GM12873 (cell line): ENCODE data around the gene MRPS23.

Experiments used
- TF ChIP-seq, protein P1 (sequence below): IDR thresholded peaks from 2 replicates; pipeline ENCODE4 v1.5.1; 2012; ENCODE audit warnings: low read depth, mild to moderate bottlenecking, moderate library complexity, low read length, control low read depth; ENCODE audit not compliant: insufficient read depth; ENCODE audit errors: missing control alignments

The MRPS23 gene

DNA sequence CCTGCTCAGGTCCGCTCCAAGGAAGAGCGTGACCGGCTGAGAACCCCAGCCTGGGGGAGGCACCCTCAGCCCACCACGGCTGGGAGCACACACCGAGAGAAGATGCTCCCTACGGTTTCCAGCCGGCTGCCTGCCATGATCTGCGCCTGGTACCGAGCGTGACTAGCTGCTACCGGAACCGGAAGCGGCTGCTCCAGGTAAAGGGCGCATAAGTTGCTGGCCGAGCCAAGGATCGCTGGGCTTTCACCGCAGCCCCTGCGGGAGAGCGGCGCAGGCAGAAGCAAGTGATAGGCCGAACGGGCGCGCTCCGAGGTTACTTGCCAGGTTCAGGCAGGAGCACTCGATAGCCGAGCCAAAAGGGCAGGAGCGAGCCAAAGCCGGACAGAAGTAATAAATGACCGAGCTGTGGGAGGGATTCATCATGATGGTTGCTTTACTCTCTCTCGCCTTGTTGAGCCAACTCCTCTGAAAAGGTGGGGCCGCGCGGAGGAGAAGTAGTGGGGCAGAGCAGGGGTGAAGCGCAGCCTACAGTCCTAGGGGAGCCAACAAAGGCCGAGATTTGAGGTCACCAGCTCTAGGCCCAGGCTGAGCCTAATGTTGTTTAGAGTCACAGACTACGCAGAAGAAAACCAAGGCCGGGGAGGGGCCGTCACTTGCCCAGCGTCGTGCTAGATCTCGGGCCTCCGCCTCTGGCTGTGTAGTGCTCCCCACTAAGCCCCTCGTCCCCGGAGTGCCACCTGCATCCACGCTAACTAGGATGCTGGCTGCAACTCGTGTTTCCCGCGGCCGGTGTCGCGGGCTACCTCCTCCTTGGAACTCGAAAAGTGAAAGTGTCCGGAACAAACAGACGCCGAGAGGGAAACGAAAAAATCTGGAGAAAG is at the start of gene MRPS23:
Gene MRPS23 (minus strand): TSS at position 171 of the 881 bp plus-strand sequence. CDS start 34 bp downstream, at position 137.
- TF ChIP-seq, protein P1, sequence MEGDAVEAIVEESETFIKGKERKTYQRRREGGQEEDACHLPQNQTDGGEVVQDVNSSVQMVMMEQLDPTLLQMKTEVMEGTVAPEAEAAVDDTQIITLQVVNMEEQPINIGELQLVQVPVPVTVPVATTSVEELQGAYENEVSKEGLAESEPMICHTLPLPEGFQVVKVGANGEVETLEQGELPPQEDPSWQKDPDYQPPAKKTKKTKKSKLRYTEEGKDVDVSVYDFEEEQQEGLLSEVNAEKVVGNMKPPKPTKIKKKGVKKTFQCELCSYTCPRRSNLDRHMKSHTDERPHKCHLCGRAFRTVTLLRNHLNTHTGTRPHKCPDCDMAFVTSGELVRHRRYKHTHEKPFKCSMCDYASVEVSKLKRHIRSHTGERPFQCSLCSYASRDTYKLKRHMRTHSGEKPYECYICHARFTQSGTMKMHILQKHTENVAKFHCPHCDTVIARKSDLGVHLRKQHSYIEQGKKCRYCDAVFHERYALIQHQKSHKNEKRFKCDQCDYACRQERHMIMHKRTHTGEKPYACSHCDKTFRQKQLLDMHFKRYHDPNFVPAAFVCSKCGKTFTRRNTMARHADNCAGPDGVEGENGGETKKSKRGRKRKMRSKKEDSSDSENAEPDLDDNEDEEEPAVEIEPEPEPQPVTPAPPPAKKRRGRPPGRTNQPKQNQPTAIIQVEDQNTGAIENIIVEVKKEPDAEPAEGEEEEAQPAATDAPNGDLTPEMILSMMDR, result no peak

DNA sequence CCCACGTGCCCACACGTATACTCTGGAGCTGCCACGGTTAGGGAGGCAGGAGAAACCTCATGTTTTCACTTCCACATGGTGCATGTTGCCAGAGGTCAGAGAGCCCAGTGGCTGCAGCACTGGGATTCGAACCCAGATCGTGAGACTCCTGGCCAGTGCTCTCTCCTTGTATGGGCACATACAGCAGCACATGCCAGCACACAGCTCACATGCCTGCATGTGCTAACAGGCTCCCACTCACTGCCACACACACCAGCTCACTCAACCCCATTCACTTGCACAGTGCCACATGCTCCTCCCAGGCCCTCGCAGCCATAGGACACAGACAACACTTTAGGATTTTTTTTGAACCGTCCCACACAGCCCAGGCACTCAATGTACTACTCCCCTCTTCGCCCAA is 49.5 kb upstream of the MRPS23 start:
- TF ChIP-seq, protein P1, result no peak

DNA sequence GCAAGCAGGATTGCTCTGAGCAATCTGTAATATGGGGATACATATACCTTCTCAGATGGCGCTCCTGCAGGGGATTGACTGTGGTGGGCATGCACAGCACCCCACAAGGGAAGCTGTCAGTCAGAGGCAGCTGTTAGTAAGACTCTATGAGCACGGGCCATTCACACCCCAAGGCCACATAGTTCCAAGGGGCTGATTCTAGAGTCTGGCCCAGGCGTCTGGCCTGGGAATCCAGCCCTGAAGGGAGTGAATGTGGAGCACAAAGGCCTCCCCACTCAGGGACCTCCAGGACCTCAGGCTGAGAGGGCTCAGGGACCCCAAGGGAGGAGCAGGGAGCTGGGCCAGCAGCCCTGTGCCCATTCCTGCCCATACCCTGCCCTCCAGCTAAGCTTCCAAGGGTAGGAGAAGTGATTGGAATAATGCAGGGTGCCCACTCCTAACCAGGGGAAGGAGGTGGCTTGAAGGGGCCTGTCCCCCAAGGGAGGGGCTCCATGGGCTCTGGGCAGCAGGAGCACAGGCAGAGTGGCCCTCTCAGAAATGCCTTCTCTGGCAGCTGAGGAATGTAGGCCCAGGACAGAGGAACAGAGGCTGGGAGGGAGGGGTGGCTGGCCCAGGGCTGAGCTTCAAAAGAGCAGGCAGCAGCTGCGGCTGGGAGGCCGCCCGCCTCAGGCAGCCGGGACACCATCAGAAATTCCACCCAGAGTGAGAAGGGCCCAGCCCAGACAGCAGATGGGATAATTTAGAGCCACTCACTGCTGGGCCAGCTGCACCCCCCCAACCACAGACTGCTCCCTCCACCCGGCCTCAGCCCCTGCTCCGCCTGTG is 48.9 kb upstream of the MRPS23 start:
- TF ChIP-seq, protein P1, result no peak

DNA sequence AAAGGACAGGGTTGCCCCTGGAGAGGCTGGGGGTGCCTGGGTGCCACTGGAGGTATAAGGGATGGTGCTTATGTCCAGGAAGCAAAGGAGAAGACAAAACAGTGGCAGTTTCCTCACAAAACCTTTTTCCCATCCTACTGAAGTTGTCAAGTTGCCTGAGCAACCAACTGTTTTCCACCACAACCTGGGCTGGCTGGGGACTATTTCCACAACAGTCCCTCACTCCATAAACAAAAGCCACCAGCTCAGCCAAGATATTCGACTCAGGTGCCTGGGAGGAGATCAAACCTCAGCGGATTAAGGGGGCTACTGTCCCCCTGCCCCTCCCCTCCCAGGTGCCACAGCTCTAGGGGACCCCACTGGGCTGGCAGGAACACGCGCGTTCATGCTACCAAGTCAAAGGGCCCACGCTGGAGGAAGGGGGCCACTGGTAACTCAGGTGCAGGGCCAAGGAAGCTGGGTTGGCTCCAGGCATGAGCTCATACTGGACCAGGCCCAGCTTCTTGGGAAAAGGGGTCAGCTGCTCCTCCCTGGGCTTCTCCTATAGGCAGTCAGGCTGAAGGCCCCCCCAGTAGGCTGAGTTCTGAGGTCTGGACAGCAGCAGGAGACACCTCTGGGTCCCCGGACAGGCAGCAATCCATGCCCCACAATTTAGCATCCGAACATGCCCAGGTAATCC is 45.7 kb upstream of the MRPS23 start:
- TF ChIP-seq, protein P1, result no peak

DNA sequence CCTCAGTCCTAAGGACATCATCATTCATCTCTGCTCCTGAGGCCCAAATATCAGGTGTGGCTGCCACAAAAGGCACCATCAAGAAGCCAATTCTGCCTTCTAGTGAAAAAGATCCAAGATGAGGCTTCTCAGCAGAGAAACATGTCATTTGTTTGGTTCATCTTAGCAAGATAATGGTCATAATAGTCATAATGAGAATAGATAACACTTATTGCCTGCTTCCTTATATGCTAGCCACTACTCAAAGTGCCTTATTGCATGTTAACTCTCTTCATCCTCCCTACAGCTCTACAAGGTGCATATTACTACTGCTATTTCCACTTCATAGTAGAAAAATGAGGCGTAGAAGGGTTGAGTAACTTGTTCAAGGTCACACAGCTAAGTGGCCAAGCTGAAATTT is 45.0 kb upstream of the MRPS23 start:
- TF ChIP-seq, protein P1, result no peak

DNA sequence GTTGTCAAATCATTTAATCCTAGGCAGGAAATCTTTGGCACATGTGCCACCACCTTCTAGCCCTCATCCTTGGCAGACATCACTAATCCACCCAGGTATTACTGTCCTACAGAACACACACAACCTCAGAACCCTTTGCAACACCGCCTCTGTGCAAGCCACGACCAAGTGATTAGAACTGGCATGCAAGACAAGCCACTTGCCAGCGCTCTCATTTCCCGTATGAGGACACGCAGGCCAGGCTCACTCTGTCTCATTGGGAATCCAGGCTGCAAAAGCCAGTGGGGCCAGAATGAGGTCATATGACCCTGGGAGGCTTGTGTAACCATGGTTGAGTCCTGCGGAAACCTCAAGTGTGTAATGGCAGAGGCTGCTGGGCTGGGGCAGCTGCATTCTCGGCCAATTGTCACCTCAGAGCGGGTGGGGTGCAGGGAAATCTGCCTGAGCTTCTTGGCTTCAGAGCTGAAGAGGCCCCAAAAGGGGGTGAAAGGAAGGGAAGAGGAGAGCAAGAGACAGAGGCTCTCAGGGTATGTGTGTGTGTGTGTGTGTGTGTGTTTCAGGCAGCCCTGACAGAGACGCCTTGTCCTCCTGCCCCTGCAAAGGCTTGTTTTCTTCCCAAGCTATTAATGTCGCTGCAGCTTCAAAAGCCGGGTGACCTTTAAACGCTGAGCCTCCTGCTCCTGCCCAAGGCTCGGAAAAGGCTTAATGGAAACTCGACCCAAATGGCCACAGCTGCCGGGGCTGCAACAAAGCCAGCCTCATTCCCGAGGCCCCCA is 43.2 kb upstream of the MRPS23 start:
- TF ChIP-seq, protein P1, result no peak
